Activated naive CD8-positive, alpha-beta T cell treated with anti-CD3 and anti-CD28 coated beads, Interleukin-2, amount 10 ng/mL, durations not matched to agents 7 days and 5 days (primary cell): ENCODE results near the gene SEMA4A. TPM values are rescaled to one million over a fixed set of nuclear protein-coding genes. Genes with fewer than 3 reads are reported as not detected.
"Not testable (repeated sequence)": the region's sequence is repeated elsewhere in the genome, so short reads cannot be mapped to it uniquely, and the experiment has no call there.

Experiments used
- ATAC-seq: fragments of 150-1000 bp; cut with Tn5 transposase; one replicate; pipeline ENCODE4 v1.10.0; 2021; ENCODE audit warnings: low read depth, moderate library complexity
- POLR2A ChIA-PET: fragments of 350-600 bp; sonication (Branson Sonifier 250); formaldehyde crosslinking; loops from one replicate; lab custom pipeline; 2021; ENCODE audit warnings: antibody characterized with exemption; lab: Charles Lee
- DNase-seq: peaks from one replicate; pipeline ENCODE4 v3.0.0; 2021
- H3K27ac Mint-ChIP-seq: one replicate; pipeline ENCODE4 v1.8.0; 2022; ENCODE audit warnings: mild to moderate bottlenecking, mixed read lengths
- H3K27me3 Mint-ChIP-seq: one replicate; pipeline ENCODE4 v1.8.0; 2022; ENCODE audit warnings: mild to moderate bottlenecking, moderate library complexity, mixed read lengths
- H3K36me3 Mint-ChIP-seq: one replicate; pipeline ENCODE4 v1.8.0; 2021; ENCODE audit warnings: mild to moderate bottlenecking, mixed read lengths
- H3K4me1 Mint-ChIP-seq: one replicate; pipeline ENCODE4 v1.8.0; 2021; ENCODE audit warnings: mixed read lengths
- H3K4me3 Mint-ChIP-seq: one replicate; pipeline ENCODE4 v1.8.0; 2022; ENCODE audit warnings: mild to moderate bottlenecking, moderate library complexity, mixed read lengths
- H3K9me3 Mint-ChIP-seq: one replicate; pipeline ENCODE4 v1.8.0; 2021; ENCODE audit warnings: mixed read lengths
- total RNA-seq, 2 experiments: library from RNA; stranded (reverse); gene quantifications; one replicate each; pipeline ENCODE4 v1.2.3, GENCODE V29; 2021

Gene SEMA4A
- total RNA-seq, 2 experiments from 2014 or later, result 9.8 to 10.2 TPM

GRCh38 chr1:156114101-156114918 is 39.1 kb upstream of the SEMA4A start, which contains the start of gene LMNA:
TSS of gene LMNA (plus strand) at chr1:156114711. CDS start at chr1:156114919, 208 bp downstream.
- peak within 1 kb of the TSS; percentile 83 for H3K4me3 Mint-ChIP-seq
- H3K27me3 Mint-ChIP-seq, result peaks cover 81% of the 10 kb centered on the region
- H3K9me3 Mint-ChIP-seq, result no peaks in the 10 kb centered on the region
- no peak within 1 kb of the TSS for H3K27ac Mint-ChIP-seq
- POLR2A ChIA-PET, result interaction anchor here (1.0 to 2.5 kb wide), 4 partner anchors 12 to 79 kb away, joined by 3 to 9 read pairs (median 6); partner anchors contain the start of gene SLC25A44
- peak; percentile 79 for ATAC-seq
- no peaks in the 10 kb centered on the region for H3K36me3 Mint-ChIP-seq
- H3K4me1 Mint-ChIP-seq, result peaks cover 11% of the 10 kb centered on the region
- DNase-seq, result no peak

DNA sequence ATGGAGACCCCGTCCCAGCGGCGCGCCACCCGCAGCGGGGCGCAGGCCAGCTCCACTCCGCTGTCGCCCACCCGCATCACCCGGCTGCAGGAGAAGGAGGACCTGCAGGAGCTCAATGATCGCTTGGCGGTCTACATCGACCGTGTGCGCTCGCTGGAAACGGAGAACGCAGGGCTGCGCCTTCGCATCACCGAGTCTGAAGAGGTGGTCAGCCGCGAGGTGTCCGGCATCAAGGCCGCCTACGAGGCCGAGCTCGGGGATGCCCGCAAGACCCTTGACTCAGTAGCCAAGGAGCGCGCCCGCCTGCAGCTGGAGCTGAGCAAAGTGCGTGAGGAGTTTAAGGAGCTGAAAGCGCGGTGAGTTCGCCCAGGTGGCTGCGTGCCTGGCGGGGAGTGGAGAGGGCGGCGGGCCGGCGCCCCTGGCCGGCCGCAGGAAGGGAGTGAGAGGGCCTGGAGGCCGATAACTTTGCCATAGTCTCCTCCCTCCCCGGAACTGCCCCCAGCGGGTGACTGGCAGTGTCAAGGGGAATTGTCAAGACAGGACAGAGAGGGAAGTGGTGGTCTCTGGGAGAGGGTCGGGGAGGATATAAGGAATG is 38.4 kb upstream of the SEMA4A start:
- Mint-ChIP-seq H3K4me1 (peaks cover 13% of the 10 kb centered on the region), H3K36me3 (no peaks in the 10 kb centered on the region), H3K9me3 (no peaks in the 10 kb centered on the region), H3K27ac (no peak overlapping the region), H3K4me3 (peak overlapping the region; percentile 83), H3K27me3 (peaks cover 81% of the 10 kb centered on the region)
- peak; percentile 31 for ATAC-seq
- POLR2A ChIA-PET, result interaction anchor here (1.0 to 2.5 kb wide), 4 partner anchors 12 to 79 kb away, joined by 3 to 9 read pairs (median 6); partner anchors contain the start of gene SLC25A44
- no peak for DNase-seq

- Mint-ChIP-seq H3K36me3 (no peaks in the 10 kb centered on the region), H3K4me1 (peaks cover 13% of the 10 kb centered on the region), H3K27ac (no peak overlapping the region), H3K4me3 (peak overlapping the region; percentile 83), H3K9me3 (no peaks in the 10 kb centered on the region), H3K27me3 (peaks cover 84% of the 10 kb centered on the region)
- POLR2A ChIA-PET, result interaction anchor here (1.0 to 2.5 kb wide), 3 partner anchors 11 to 78 kb away, joined by 3 to 9 read pairs (median 8); partner anchors contain the start of gene SLC25A44
- DNase-seq (no peak), ATAC-seq (no peak)
Observed at GRCh38 chr1:156115514-156116374, 37.6 kb upstream of the SEMA4A start.

DNA sequence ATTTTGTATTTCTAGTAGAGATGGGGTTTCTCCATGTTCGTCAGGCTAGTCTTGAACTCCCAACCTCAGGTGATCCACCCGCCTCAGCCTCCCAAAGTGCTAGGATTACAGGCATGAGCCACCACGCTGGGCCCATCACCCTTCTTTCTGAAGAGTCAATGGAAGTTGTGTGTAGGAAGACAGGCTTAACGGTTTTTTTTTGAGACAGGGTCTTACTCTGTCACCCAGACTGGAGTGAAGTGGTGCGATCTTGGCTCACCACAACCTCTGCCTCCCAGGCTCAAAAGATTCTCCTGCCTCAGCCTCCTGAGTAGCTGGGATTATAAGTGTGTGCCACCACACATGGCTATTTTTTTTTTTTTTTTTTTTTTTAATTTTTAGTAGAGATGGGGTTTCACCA is 36.7 kb upstream of the SEMA4A start:
- H3K27me3 Mint-ChIP-seq, result peaks cover 81% of the 10 kb centered on the region
- H3K36me3 Mint-ChIP-seq, H3K9me3 Mint-ChIP-seq, ATAC-seq, POLR2A ChIA-PET, H3K27ac Mint-ChIP-seq, DNase-seq: not testable (repeated sequence)
- H3K4me3 Mint-ChIP-seq, result peak overlapping the region; percentile 10
- peaks cover 13% of the 10 kb centered on the region for H3K4me1 Mint-ChIP-seq

GRCh38 chr1:156117414-156118176 is 35.8 kb upstream of the SEMA4A start:
- Mint-ChIP-seq H3K4me1 (peaks cover 13% of the 10 kb centered on the region), H3K27me3 (peaks cover 77% of the 10 kb centered on the region), H3K9me3 (no peaks in the 10 kb centered on the region)

GRCh38 chr1:156118177-156118868 is 35.1 kb upstream of the SEMA4A start:
- POLR2A ChIA-PET, result interaction anchor here (0.9 to 1.2 kb wide), 2 partner anchors 12 to 20 kb away, joined by 4 to 6 read pairs; no protein-coding TSS in a partner anchor
- no peaks in the 10 kb centered on the region for H3K9me3 Mint-ChIP-seq
- peaks cover 77% of the 10 kb centered on the region for H3K27me3 Mint-ChIP-seq
- H3K4me1 Mint-ChIP-seq, result peaks cover 15% of the 10 kb centered on the region
- ATAC-seq, result no peak
- DNase-seq, result no peak
- no peaks in the 10 kb centered on the region for H3K36me3 Mint-ChIP-seq
- H3K27ac Mint-ChIP-seq, result no peak overlapping the region
- H3K4me3 Mint-ChIP-seq, result no peak overlapping the region

More at GRCh38 chr1:156117414-156118176, 35.8 kb upstream of the SEMA4A start:
- ATAC-seq, result no peak
- H3K27ac Mint-ChIP-seq, result no peak overlapping the region
- DNase-seq, result no peak
- POLR2A ChIA-PET, result interaction anchor here (0.6 to 0.9 kb wide), 2 partner anchors 19 to 318 kb away, joined by 3 to 6 read pairs; no protein-coding TSS in a partner anchor
- H3K4me3 Mint-ChIP-seq, result no peak overlapping the region
- H3K36me3 Mint-ChIP-seq, result no peaks in the 10 kb centered on the region

DNA sequence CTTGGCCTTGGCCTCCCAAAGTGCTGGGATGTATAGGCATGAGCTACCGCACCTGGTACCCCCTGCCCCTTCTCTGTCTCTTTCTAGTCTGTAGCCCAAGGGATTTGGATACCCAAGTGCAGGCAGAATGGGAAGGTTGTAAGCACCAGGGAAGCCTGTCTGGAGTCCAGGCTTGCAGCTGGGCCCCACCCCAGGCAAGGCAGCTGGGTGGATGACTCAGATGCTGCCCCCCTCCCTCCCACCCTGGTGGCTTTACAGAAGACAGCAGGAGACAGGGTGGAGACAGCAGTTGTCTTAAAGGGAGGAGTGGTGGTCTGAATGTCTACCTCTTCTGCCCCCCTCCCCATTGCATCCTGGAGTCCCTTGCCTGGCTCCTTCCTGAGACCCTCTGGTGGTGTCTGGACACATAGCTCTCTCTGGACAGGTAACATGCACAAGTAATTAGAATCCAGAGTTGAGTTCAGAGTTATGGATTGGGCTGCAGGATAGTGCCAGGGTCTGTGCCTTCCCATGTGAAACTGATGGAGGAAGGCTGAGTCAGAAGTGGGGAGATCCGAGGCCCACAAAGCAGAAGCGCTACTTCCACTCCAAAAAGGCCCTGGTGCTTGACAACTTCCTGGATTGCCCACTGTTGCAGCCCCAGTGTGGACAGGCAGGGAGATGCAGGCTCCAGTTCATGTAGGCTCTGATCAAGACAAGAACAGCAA is 33.7 kb upstream of the SEMA4A start:
- ATAC-seq, result no peak
- Mint-ChIP-seq H3K4me3 (no peak overlapping the region), H3K36me3 (no peaks in the 10 kb centered on the region), H3K27ac (no peak overlapping the region), H3K4me1 (peaks cover 29% of the 10 kb centered on the region), H3K27me3 (peaks cover 72% of the 10 kb centered on the region), H3K9me3 (no peaks in the 10 kb centered on the region)
- POLR2A ChIA-PET, result interaction anchor here (1.2 kb wide), 1 partner anchor 14 kb away, joined by 4 read pairs; no protein-coding TSS in a partner anchor
- no peak for DNase-seq

DNA sequence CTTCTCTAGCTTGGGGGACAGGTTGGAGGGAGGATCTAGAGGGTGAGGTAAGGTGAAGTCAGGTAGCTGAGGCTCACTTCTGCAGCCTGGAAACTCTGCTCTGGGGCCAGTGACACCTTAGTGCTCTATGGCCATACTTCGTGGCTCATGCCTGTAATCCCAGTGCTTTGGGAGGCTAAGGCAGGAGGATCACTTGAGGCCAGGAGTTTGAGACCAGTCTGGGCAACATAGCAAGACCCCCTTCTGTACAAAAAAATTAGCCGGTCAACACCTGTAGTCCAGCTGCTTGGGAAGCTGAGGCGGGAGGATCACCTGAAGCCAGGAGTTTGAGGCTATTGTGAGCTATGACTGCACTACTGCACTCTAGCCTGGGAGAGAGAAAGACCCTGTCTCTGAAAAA is 33.1 kb upstream of the SEMA4A start:
- ATAC-seq (no peak), DNase-seq (no peak)
- Mint-ChIP-seq H3K4me1 (peaks cover 30% of the 10 kb centered on the region), H3K9me3 (no peaks in the 10 kb centered on the region), H3K36me3 (no peaks in the 10 kb centered on the region), H3K4me3 (no peak overlapping the region), H3K27me3 (peaks cover 65% of the 10 kb centered on the region), H3K27ac (no peak overlapping the region)
- POLR2A ChIA-PET, result interaction anchor here (0.7 kb wide), 1 partner anchor 16 kb away, joined by 3 read pairs; no protein-coding TSS in a partner anchor

DNA sequence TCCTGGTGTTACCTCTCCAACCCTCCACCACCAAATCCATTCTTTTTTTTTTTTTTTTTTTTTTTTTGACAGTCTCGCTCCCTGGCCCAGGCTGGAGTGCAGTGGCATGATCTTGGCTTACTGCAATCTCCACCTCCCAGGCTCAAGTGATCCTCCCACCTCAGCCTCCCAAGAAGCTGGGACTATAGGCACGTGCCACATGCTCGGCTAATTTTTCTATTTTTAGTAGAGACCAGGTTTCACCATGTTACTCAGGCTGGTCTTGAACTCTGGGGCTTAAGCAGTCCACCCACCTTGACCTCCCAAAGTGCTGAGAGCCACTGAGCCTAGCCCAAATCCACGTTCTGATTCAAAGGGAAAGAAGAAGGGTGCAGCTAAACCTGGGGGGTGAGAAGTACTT is 32.4 kb upstream of the SEMA4A start:
- H3K9me3 Mint-ChIP-seq, ATAC-seq, H3K4me3 Mint-ChIP-seq, DNase-seq, H3K27ac Mint-ChIP-seq, H3K36me3 Mint-ChIP-seq: not testable (repeated sequence)
- POLR2A ChIA-PET, result interaction anchor here (0.7 kb wide), 1 partner anchor 16 kb away, joined by 3 read pairs; no protein-coding TSS in a partner anchor
- Mint-ChIP-seq H3K4me1 (peaks cover 29% of the 10 kb centered on the region), H3K27me3 (peaks cover 62% of the 10 kb centered on the region)

- ATAC-seq (no peak), DNase-seq (no peak)
- POLR2A ChIA-PET, result no interaction called here
- Mint-ChIP-seq H3K4me1 (peaks cover 30% of the 10 kb centered on the region), H3K36me3 (no peaks in the 10 kb centered on the region), H3K9me3 (no peaks in the 10 kb centered on the region), H3K4me3 (no peak overlapping the region), H3K27ac (no peak overlapping the region), H3K27me3 (peaks cover 57% of the 10 kb centered on the region)
Observed at GRCh38 chr1:156121457-156121856, 31.9 kb upstream of the SEMA4A start.

DNA sequence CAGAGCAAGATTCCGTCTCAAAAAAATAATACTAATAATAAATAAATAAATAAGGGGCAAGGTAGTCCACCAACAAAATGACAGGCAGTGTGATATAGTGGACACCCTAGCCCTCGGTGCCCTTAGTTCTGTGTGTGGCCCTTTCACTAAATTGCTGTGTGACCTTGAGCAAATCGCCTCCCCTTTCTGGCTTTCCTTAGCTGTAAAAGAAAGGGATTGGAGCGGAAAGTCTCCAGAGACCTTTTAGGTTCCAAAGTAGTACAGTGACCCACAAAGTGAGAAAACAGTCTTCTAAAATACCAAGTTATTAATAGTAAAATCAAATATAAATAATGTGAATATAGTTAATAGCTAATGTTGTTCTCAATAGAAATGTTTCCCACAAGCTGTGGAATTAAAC is 31.3 kb upstream of the SEMA4A start:
- H3K27ac Mint-ChIP-seq, result no peak overlapping the region
- peaks cover 33% of the 10 kb centered on the region for H3K4me1 Mint-ChIP-seq
- peaks cover 53% of the 10 kb centered on the region for H3K27me3 Mint-ChIP-seq
- POLR2A ChIA-PET, result no interaction called here
- no peak overlapping the region for H3K4me3 Mint-ChIP-seq
- no peak for ATAC-seq
- DNase-seq, result no peak
- H3K9me3 Mint-ChIP-seq, result no peaks in the 10 kb centered on the region
- no peaks in the 10 kb centered on the region for H3K36me3 Mint-ChIP-seq
